G401 (cell line): Measurements from ENCODE around the gene RBMS3. TPM values are rescaled to one million over a fixed set of nuclear protein-coding genes. Genes with fewer than 3 reads are reported as not detected.

Experiments used
- DNase-seq: peaks from one replicate; pipeline ENCODE4 v3.0.0-alpha.2; 2015; ENCODE audit warnings: low spot score
- in situ Hi-C: cut with HindIII; loops from 2 replicates; pipeline ENCODE4 v1.10.0; 2016; ENCODE audit warnings: low sequenced_read_pairs, mixed read lengths
- total RNA-seq: library from RNA; depleted of rRNA; stranded (reverse); fragments of >200 nt; shearing (Covaris generic); gene quantifications from 2 replicates; pipeline ENCODE4 v1.2.3, GENCODE V29; 2014

RBMS3 gene
- total RNA-seq, 1 experiment from 2014 or later, result 0.20 TPM

- DNase-seq, result no peak
- in situ Hi-C loops, result no loop called here
Measured at GRCh38 chr3:29410660-29411405, 130.0 kb downstream of the RBMS3 start.

GRCh38 chr3:29412110-29412509 lies 131.2 kb downstream of the RBMS3 start:
- in situ Hi-C loops, result no loop called here
- DNase-seq, result no peak

DNA sequence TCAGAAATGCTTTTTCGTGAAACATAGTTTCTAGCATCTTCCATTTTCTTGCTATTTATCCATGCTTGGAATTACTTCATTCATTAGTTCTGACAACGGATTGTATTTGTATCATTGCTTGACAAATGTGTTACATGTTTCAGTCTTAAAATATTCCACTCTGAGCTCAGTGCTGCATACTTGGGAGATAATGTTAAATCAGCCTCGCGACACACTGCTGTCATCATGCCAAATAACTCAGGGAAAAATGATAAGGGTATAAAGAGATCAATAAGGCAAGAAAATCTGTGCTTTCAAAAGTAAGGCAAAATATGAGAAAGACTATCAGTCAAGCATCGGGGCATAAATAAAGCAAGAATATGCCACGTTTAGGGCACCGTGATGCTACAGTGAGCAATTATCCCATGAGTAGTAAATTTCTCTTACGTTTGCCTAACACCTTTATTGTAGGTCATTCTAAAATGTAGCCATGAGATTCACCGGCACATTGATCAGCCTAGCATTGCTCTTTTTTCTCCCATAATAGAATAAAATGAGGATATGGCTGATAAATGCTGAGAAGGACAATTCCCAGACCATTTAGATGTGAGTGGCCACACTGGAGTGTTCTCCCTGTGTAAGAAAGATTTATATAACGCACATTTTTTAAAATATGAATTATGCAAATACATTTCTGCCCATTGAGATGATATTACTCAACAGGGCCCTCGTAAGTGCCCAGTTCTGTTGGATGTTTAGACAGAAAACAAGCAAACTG lies 133.8 kb downstream of the RBMS3 start:
- in situ Hi-C loops, result no loop called here
- no peak for DNase-seq

DNA sequence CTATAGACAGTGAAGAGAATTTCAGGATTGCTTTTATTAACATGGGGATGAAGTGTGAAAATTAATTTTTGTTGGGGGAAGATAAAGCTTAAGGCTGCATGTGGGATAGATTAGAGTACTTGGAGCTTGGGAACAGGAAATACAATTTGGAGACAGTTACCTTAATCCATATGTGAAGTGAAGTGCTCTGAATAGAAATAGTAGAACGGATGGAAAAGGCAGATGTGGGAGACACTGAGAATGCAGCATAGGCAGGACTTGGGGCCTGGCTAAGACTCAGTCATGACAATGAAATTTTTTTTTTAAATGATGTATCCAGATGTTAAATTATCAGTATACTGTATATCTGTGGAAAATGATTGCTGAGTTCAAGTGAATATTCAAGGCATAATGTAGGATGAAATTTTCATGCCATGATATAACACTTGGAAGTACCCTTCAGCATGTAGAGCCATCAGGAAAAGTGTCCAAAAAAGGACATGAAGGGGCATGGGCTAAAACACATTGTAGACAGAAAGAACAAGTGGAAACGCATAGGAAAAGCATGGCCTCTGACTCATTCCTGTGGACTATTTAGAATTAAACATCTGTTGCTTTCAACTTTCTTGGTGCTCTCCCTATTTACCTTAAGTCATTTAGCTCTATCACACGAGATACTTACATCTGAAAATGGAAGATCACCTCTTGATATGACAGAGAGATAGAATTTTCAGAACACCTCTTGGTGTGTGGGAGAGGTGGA lies 134.8 kb downstream of the RBMS3 start:
- in situ Hi-C loops, result no loop called here
- DNase-seq, result no peak

DNA sequence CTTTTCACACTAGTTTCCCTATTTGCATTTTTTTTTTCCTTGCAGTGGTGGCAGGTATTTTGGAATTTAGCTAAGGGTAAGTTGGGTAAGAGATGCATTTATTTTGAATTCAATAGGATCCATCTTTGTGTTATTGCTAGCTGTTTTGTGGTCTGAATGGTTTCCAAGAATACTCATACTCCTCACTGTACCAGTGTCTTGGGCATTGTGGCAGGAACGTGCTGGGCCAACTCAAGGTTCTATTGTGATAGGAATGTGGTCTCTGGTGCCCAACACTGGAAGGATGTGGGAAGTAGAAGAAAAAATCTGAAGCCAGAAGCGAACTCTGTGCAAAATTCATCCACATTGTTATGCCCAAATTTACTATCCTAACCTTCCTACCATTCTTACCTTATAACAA lies 135.6 kb downstream of the RBMS3 start:
- in situ Hi-C loops, result no loop called here
- no peak for DNase-seq

GRCh38 chr3:29420106-29420505 lies 139.2 kb downstream of the RBMS3 start:
- no peak for DNase-seq
- in situ Hi-C loops, result no loop called here

- in situ Hi-C loops, result no loop called here
Measured at GRCh38 chr3:29426302-29427226, 145.7 kb downstream of the RBMS3 start.

GRCh38 chr3:29427266-29428103 lies 146.6 kb downstream of the RBMS3 start:
- in situ Hi-C loops, result no loop called here
- no peak for DNase-seq

More at GRCh38 chr3:29426302-29427226, 145.7 kb downstream of the RBMS3 start:
- DNase-seq, result no peak

- DNase-seq, result no peak
- in situ Hi-C loops, result no loop called here
Measured at GRCh38 chr3:29429055-29429679, 148.3 kb downstream of the RBMS3 start.

- no peak for DNase-seq
- in situ Hi-C loops, result no loop called here
Measured at GRCh38 chr3:29430558-29430971, 149.7 kb downstream of the RBMS3 start.

DNA sequence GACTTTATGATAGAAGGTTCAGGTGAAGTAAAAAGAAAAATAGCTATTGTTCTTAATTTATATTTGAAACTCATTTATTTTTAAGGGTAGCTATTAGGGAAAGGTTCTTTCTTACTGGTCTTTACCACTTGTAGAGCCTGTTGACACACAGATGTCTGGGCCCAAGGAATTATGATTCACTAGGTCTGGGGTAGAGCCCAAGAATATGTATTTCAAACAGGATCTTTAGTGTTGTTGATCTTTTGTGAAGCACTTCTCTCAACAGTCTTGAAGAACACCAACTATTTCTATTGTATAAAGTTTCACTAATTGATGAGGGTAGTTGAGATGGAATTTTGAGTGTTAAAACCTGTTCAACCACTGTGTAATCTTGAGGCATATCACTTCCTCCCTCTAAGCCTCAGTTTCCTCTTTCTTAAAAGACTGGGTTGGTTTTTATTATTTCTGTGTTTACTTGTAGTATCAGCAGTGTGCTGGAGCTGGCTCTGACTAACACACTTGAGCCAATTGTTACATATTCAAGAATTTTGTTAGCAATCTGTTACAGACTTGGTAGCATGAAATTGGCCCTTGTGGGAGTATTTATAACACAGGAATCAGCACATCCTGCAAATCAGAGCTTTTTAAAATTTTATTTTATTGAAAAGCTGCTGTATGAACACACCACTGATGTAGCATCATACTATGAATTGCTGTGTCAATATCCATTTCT lies 155.9 kb downstream of the RBMS3 start:
- in situ Hi-C loops, result no loop called here
- DNase-seq, result no peak

- in situ Hi-C loops, result no loop called here
- DNase-seq, result no peak
Measured at GRCh38 chr3:29438580-29438979, 157.7 kb downstream of the RBMS3 start.

GRCh38 chr3:29440413-29441305 lies 159.8 kb downstream of the RBMS3 start:
- in situ Hi-C loops, result no loop called here

DNA sequence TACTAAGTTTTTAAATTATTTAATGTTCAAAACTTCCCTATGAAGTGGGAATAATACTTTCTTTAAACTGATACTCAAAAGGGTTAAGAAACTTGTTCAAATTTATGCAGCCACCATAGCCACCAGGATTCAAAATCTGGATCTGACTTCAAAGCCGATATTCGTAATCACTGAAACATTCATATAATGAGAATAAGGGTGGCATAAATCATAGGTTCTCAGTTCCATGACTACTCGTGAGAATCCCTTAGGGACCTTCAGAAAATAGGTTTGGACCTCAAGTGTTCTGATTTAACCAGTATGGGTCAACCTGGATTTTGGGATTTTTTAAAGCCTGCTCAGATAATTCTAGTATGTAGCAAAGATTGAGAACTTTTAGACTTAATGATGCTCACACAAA lies 160.6 kb downstream of the RBMS3 start:
- no peak for DNase-seq
- in situ Hi-C loops, result no loop called here

More at GRCh38 chr3:29440413-29441305, 159.8 kb downstream of the RBMS3 start:
- DNase-seq, result no peak

GRCh38 chr3:29447946-29448627 lies 167.2 kb downstream of the RBMS3 start:
- in situ Hi-C loops, result no loop called here

DNA sequence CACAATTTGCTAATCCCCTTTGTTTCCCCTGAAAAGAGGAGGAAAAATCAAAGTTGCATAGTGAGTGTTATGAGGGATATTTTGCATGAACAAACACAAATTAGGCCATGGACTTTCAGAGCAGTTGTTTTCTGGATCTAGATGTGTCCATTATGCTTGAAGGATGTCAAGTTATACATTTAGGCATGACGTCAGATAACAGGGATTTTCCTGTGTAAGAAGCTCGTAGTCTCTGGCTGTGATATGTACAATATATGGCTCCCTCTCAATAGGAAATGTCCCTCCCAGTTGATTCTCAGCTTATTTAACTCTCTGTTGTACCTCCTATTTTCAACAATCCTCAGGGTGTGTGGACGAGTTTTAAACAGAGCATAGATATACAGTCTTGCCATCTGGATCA lies 171.0 kb downstream of the RBMS3 start:
- in situ Hi-C loops, result no loop called here
- DNase-seq, result no peak

More at GRCh38 chr3:29447946-29448627, 167.2 kb downstream of the RBMS3 start:
- no peak for DNase-seq
